Esophagus squamous epithelium (tissue), 4 donors: ENCODE measurements around the gene GPC3.

ENCODE experiments used
- CTCF ChIP-seq, 6 experiments: fragments of 450-650 bp in 4 of 6; fragments of 200-600 bp in 2 of 6; sonication (generic) in 2 of 6; IDR thresholded peaks; one replicate each; pipeline ENCODE4 v1.5.1; 2016 to 2019; ENCODE audit warnings: antibody characterized with exemption in 6 of 6, mild to moderate bottlenecking in 4 of 6, moderate library complexity in 4 of 6
- POLR2A ChIP-seq, 4 donors: fragments of 450-650 bp; IDR thresholded peaks; one replicate each; pipeline ENCODE4 v1.6.1; 2017; ENCODE audit warnings: antibody characterized with exemption in 4 of 4, mild to moderate bottlenecking in 4 of 4, moderate library complexity in 3 of 4

- no peak for TF ChIP-seq POLR2A (IDR thresholded peaks at IDR 0.05)
- no peak for TF ChIP-seq CTCF (IDR thresholded peaks at IDR 0.05)
These were observed 16.2 kb downstream of the GPC3 start for GRCh38 chrX:133969191-133969590.
